Transverse colon (tissue), 4 donors: Measurements from ENCODE around the gene SLC10A1. TPM values are rescaled to one million over a fixed set of nuclear protein-coding genes. Genes with fewer than 3 reads are reported as not detected.

Experiments used
- DNase-seq: peaks from one replicate; pipeline ENCODE4 v3.0.0-alpha.2; 2019
- H3K27ac ChIP-seq, 4 donors: fragments of 200-600 bp; sonication (generic); 2 replicates each; pipeline ENCODE4 v1.5.1; 2016 to 2018; ENCODE audit warnings: inconsistent platforms in 4 of 4
- H3K27me3 ChIP-seq: fragments of 200-600 bp; sonication (generic); 2 replicates; pipeline ENCODE4 v1.5.1; 2017; ENCODE audit warnings: inconsistent platforms
- H3K36me3 ChIP-seq, 4 donors: fragments of 200-600 bp; sonication (generic); 2 replicates each; pipeline ENCODE4 v1.5.1; 2017 to 2019; ENCODE audit warnings: inconsistent platforms in 4 of 4
- H3K4me1 ChIP-seq, 4 donors: fragments of 200-600 bp; sonication (generic); 2 replicates each; pipeline ENCODE4 v1.5.1; 2017 to 2020; ENCODE audit warnings: inconsistent platforms in 4 of 4
- H3K4me3 ChIP-seq, 4 donors: fragments of 200-600 bp; sonication (generic); 1 replicate in 1 of 4; 2 replicates in 3 of 4; pipeline versions ENCODE4 v1.5.1 to v1.6.1; 2017 to 2019; ENCODE audit warnings: inconsistent platforms in 4 of 4
- H3K9me3 ChIP-seq, 2 donors: fragments of 200-600 bp; sonication (generic); 2 replicates each; pipeline ENCODE4 v1.5.1; 2017 to 2019; ENCODE audit warnings: inconsistent platforms in 2 of 2
- CTCF ChIP-seq, 5 experiments: fragments of 200-600 bp in 3 of 5; fragments of 450-650 bp in 2 of 5; sonication (generic) in 3 of 5; IDR thresholded peaks; 1 replicate in 2 of 5; 2 replicates in 3 of 5; pipeline ENCODE4 v1.5.1; 2016 to 2017; ENCODE audit warnings: antibody characterized with exemption in 5 of 5, inconsistent platforms in 3 of 5, mild to moderate bottlenecking in 2 of 5, moderate library complexity in 1 of 5
- EP300 ChIP-seq: sonication (generic); formaldehyde crosslinking; IDR thresholded peaks from one replicate; pipeline ENCODE4 v1.6.1; 2017; ENCODE audit warnings: antibody characterized with exemption, low read depth
- POLR2A ChIP-seq: fragments of 450-650 bp; IDR thresholded peaks from one replicate; pipeline ENCODE4 v1.6.1; 2016; ENCODE audit warnings: antibody characterized with exemption, mild to moderate bottlenecking, moderate library complexity
- POLR2AphosphoS5 ChIP-seq, 3 donors: sonication (generic); formaldehyde crosslinking; IDR thresholded peaks; one replicate each; pipeline ENCODE4 v1.6.1; 2016; ENCODE audit warnings: antibody characterized with exemption in 3 of 3
- WGBS, 2 donors: methylation state at CpG; one replicate each; pipeline ENCODE4 v1.1.5; 2018; ENCODE audit warnings: low coverage in 1 of 2; 5-methylcytosine and 5-hydroxymethylcytosine counted together
- in situ Hi-C, 4 donors: fragments of 200-750 bp; cut with MboI; loops; one replicate each; pipeline versions ENCODE4 v1.15.0 to v1.15.1; 2017; ENCODE audit warnings: low sequenced_read_pairs in 3 of 4, low pct_ligation_motif_present in 1 of 4, low pct_unique_long_range_greater_than_20kb in 1 of 4
- intact Hi-C: fragments of 100-400 bp; cut with DNase I; formaldehyde crosslinking; loops from one replicate; pipeline ENCODE4 v1.15.1; 2023; ENCODE audit warnings: low total_unique reads
- total RNA-seq, 4 donors: library from RNA; depleted of rRNA; stranded (reverse); fragments of >200 nt; gene quantifications; one replicate each; pipeline ENCODE4 v1.1.0, GENCODE V29; 2016

Gene SLC10A1
- total RNA-seq, 4 donors from 2014 or later: 0.27 TPM; not detected in 3

- TF ChIP-seq POLR2AphosphoS5 (IDR thresholded peaks at IDR 0.05) (peak in 1 of 3 donors; percentile 18), EP300 (no peak), POLR2A (peak; percentile 11)
- intact Hi-C loops (no loop called here), in situ Hi-C loops (no loop called here)
- Histone ChIP-seq H3K4me3 (no peak overlapping the region), H3K4me1 (peaks cover 12 to 73% (median 19%) of the 10 kb centered on the region in 4 donors), H3K27ac (no peak overlapping the region), H3K36me3 (peaks cover 0 to 91% (median 31%) of the 10 kb centered on the region in 4 donors), H3K9me3 (no peaks in the 10 kb centered on the region), H3K27me3 (no peaks in the 10 kb centered on the region)
- no peak for DNase-seq
- WGBS, 2 donors: 87 to 92% methylated on average over 3 to 7 of the region's 7 CpGs
These were observed 23.3 kb downstream of the SLC10A1 start for GRCh38 chr14:69773571-69774276.

GRCh38 chr14:69772082-69773017, 24.7 kb downstream of the SLC10A1 start:
- TF ChIP-seq EP300 (no peak), CTCF (IDR thresholded peaks at IDR 0.05) (no peak), POLR2AphosphoS5 (IDR thresholded peaks at IDR 0.05) (peak in 1 of 3 donors; percentile 7), POLR2A (peak; percentile 27)
- H3K27me3 ChIP-seq: no peaks in the 10 kb centered on the region
- intact Hi-C loops (no loop called here), in situ Hi-C loops (no loop called here)
- H3K9me3 ChIP-seq: no peaks in the 10 kb centered on the region
- WGBS, 2 donors: 89 to 93% methylated on average over 8 to 11 of the region's 11 CpGs
- H3K4me3 ChIP-seq: no peak overlapping the region
- H3K36me3 ChIP-seq: peaks cover 0 to 89% (median 30%) of the 10 kb centered on the region in 4 donors
- H3K4me1 ChIP-seq: peaks cover 19 to 75% (median 24%) of the 10 kb centered on the region in 4 donors
- no peak overlapping the region for H3K27ac ChIP-seq
- no peak for DNase-seq

DNA sequence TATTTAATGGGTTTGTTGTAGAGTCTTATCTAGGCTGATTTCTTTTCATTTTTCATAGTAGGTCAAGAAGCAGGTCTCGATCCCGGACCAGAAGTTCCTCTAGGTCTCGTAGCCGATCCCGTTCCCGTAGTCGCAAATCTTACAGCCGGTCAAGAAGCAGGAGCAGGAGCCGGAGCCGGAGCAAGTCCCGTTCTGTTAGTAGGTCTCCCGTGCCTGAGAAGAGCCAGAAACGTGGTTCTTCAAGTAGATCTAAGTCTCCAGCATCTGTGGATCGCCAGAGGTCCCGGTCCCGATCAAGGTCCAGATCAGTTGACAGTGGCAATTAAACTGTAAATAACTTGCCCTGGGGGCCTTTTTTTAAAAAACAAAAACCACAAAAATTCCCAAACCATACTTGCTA, 25.9 kb downstream of the SLC10A1 start:
- Histone ChIP-seq H3K4me3 (no peak overlapping the region), H3K36me3 (peaks cover 0 to 77% (median 30%) of the 10 kb centered on the region in 4 donors), H3K4me1 (peaks cover 24 to 69% (median 29%) of the 10 kb centered on the region in 4 donors), H3K27me3 (no peaks in the 10 kb centered on the region), H3K9me3 (no peaks in the 10 kb centered on the region), H3K27ac (no peak overlapping the region)
- intact Hi-C loops: no loop called here
- in situ Hi-C loops: no loop called here
- no peak for TF ChIP-seq POLR2AphosphoS5 (IDR thresholded peaks at IDR 0.05)
- TF ChIP-seq CTCF (IDR thresholded peaks at IDR 0.05): no peak
- TF ChIP-seq EP300: no peak
- TF ChIP-seq POLR2A: no peak
- DNase-seq: no peak
- 91% methylated on average over 16 of the region's 16 CpGs; no CpG with 5 or more reads in 1 of the 2 donors for WGBS, 2 donors

DNA sequence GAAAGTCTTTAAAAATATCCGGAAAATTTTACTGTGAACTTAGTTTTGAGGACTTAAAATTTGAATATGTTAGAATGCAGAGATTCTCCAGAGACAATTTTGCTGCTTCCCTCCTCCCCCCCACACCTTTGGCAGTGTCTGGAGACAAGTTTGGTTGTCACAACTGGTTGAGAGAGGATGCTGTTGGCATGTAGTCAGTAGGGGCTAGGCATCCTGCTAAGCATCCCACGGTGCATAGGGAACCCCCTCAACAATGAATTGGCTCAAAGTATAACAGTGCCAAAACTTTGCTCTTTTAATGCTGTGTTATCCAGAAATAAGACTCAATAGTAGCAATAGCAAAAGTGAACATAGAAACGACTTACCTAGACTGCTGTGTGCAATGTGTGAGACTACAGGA, 26.5 kb downstream of the SLC10A1 start:
- TF ChIP-seq CTCF (IDR thresholded peaks at IDR 0.05): no peak
- TF ChIP-seq POLR2AphosphoS5 (IDR thresholded peaks at IDR 0.05): no peak
- no peak for TF ChIP-seq EP300
- TF ChIP-seq POLR2A: no peak
- intact Hi-C loops (no loop called here), in situ Hi-C loops (no loop called here)
- no peaks in the 10 kb centered on the region for H3K27me3 ChIP-seq
- H3K9me3 ChIP-seq: no peaks in the 10 kb centered on the region
- no peak overlapping the region for H3K27ac ChIP-seq
- DNase-seq: no peak
- peaks cover 0 to 72% (median 30%) of the 10 kb centered on the region in 4 donors for H3K36me3 ChIP-seq
- WGBS, 2 donors: 80 to 94% methylated on average over 2 to 3 of the region's 3 CpGs
- H3K4me1 ChIP-seq: peaks cover 26 to 67% (median 31%) of the 10 kb centered on the region in 4 donors
- peak overlapping the region in 1 of 4 donors; percentile 15 for H3K4me3 ChIP-seq
